ENCODE data around the gene NCOA5. TPM values are rescaled to one million over a fixed set of nuclear protein-coding genes. Genes with fewer than 3 reads are reported as not detected.

The NCOA5 gene
- total and polyA plus RNA-seq, 10 of the 15 experiments (the other 5 are each of a cell fraction or from before 2014, with no cell fraction given), result 7.7 to 38.1 (median 30.1) TPM

DNA sequence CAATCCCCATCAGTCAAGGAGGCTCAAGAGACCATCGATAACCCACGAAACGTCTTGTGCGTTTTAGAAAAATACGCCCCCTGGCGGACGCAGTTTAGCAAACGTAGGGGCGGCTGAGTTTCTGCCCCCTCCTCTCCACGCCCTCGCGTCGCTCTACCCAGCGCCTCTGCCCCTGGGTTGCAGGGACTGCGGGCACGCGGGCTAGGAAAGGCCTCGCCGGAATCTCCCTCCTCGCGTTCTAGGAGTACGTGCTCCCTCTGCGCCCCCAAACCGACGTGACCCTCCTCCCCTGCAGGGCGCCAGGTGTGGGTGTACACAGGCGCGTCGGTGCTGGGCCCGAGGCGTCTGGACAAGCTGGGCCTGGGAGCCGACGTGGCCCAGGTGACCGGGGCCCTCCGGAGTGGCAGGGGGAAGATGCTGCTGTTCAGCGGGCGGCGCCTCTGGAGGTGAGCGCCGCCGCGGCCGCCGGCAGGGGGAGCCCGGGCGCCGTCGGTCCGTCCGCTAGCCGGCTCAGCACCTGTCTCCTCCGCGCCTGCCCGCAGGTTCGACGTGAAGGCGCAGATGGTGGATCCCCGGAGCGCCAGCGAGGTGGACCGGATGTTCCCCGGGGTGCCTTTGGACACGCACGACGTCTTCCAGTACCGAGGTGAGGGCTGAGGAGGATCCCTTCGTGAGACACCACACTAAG is 75.8 kb downstream of the NCOA5 start:
- no peaks in the 10 kb centered on the region for H3K36me3 ChIP-seq (ENCODE audit: control insufficient read depth in 2 of 2, insufficient read depth in 2 of 2, low read length in 1 of 2)
- DNase-seq (ENCODE audit: low read depth, low spot score) (no peak), FAIRE-seq (peak; percentile 57), ATAC-seq (peak; percentile 94)
- BruUV-seq (replicated peaks), result no TSS peak
- H3K27me3 ChIP-seq (replicated peaks in 1 of 2; ENCODE audit: control insufficient read depth in 2 of 2, insufficient read depth in 2 of 2, low read length in 1 of 2), result peaks cover 11 to 12% of the 10 kb centered on the region in 2 experiments; a peak in 3 of 4 replicates
- no peak overlapping the region for H3K4me3 ChIP-seq
- no peaks in the 10 kb centered on the region for H4K20me1 ChIP-seq (ENCODE audit: control insufficient read depth, insufficient read depth)
- intact Hi-C loops (cut with micrococcal nuclease; ENCODE audit: unreplicated experiment), result loop anchor here (1.0 to 5.0 kb wide), 4 partner anchors 27 to 335 kb away; partner anchors contain the start of gene ZNF335
- 3% methylated on average over 64 of the region's 67 CpGs for WGBS (ENCODE audit: insufficient coverage, insufficient replicate concordance, low lambda C conversion rate, missing lambda C conversion rate)
- in situ Hi-C loops (cut with MboI), result no loop called here
- ChIA-PET POLR2A (interaction anchor here (0.7 kb wide), 1 partner anchor 105 kb away, joined by 6 read pairs; no protein-coding TSS in a partner anchor), RAD21 (ENCODE audit: unreplicated experiment) (interaction anchor here (0.7 to 6.6 kb wide), 16 partner anchors 9 to 424 kb away, joined by 3 to 66 read pairs (median 4); partner anchors contain the start of gene PCIF1), CTCF (interaction anchor here (0.6 to 11.5 kb wide), 45 partner anchors 8 to 549 kb away, joined by 3 to 190 read pairs (median 5); partner anchors contain the start of gene PCIF1), SMC1A (ENCODE audit: uncharacterized antibody, unreplicated experiment) (interaction anchor here (0.6 to 2.0 kb wide), 17 partner anchors 12 to 472 kb away, joined by 3 to 12 read pairs (median 4); partner anchors contain the start of gene ZNF335)
- peak overlapping the region; percentile 3; the same call in 1 of the 2 replicates for H3K4me2 ChIP-seq (ENCODE audit: control insufficient read depth, insufficient read depth)
- peaks cover 10% of the 10 kb centered on the region for H3K4me1 ChIP-seq (ENCODE audit: control insufficient read depth, insufficient read depth, low read length)
- no peak overlapping the region for H3K9ac ChIP-seq (ENCODE audit: control insufficient read depth, insufficient read depth, low read length)
- no peaks in the 10 kb centered on the region for H3K79me2 ChIP-seq (ENCODE audit: control insufficient read depth, insufficient read depth, low read length)
- H3K27ac ChIP-seq (ENCODE audit: control insufficient read depth, insufficient read depth), result no peak overlapping the region
- H3K9me3 ChIP-seq (replicated peaks; ENCODE audit: control insufficient read depth, insufficient read depth, low read length), result no peaks in the 10 kb centered on the region; the same call in 2 of the 3 replicates
- H2AFZ ChIP-seq (ENCODE audit: control insufficient read depth, low read depth, low read length), result no peak overlapping the region; the same call in 1 of the 2 replicates
- TF ChIP-seq, protein P1, sequence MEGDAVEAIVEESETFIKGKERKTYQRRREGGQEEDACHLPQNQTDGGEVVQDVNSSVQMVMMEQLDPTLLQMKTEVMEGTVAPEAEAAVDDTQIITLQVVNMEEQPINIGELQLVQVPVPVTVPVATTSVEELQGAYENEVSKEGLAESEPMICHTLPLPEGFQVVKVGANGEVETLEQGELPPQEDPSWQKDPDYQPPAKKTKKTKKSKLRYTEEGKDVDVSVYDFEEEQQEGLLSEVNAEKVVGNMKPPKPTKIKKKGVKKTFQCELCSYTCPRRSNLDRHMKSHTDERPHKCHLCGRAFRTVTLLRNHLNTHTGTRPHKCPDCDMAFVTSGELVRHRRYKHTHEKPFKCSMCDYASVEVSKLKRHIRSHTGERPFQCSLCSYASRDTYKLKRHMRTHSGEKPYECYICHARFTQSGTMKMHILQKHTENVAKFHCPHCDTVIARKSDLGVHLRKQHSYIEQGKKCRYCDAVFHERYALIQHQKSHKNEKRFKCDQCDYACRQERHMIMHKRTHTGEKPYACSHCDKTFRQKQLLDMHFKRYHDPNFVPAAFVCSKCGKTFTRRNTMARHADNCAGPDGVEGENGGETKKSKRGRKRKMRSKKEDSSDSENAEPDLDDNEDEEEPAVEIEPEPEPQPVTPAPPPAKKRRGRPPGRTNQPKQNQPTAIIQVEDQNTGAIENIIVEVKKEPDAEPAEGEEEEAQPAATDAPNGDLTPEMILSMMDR (IDR thresholded peaks at IDR 0.05 in 2 of 3, conservative IDR thresholded peaks at IDR 0.05 in 1 of 3; ENCODE audit: control insufficient read depth in 2 of 3, extremely low read depth in 1 of 3, insufficient read depth in 1 of 3, low read depth in 3 of 3, low read length in 3 of 3), result peak; percentile 60 to 83 (median 63)
- TF ChIP-seq BHLHE40 (IDR thresholded peaks at IDR 0.05; ENCODE audit: borderline replicate concordance in 1 of 2, low read depth in 2 of 2, low read length in 1 of 2) (peak in 1 of 2 experiments; percentile 58; a peak in 2 of 4 replicates), PRDM15 (CRISPR knock-in tag; IDR thresholded peaks at IDR 0.05) (no peak), LARP7 (IDR thresholded peaks at IDR 0.05) (peak; percentile 80), SMC3 (IDR thresholded peaks at IDR 0.05; ENCODE audit: borderline replicate concordance, low read length) (peak; percentile 58), SMARCA5 (IDR thresholded peaks at IDR 0.05) (peak; percentile 74; the same call in 1 of the 2 replicates), MEF2B (IDR thresholded peaks at IDR 0.05; ENCODE audit: partially characterized antibody, poor library complexity, severe bottlenecking) (peak; percentile 22), FOXM1 (IDR thresholded peaks at IDR 0.05; ENCODE audit: low read depth, low read length) (peak; percentile 10; the same call in 1 of the 2 replicates), IKZF1 (conservative IDR thresholded peaks at IDR 0.05) (peak; percentile 91), RB1 (IDR thresholded peaks at IDR 0.05; ENCODE audit: borderline replicate concordance) (peak; percentile 32; the same call in 1 of the 2 replicates), RAD21 (IDR thresholded peaks at IDR 0.05; ENCODE audit: insufficient read depth, low read depth, low read length) (peak; percentile 51), HSF1 (IDR thresholded peaks at IDR 0.05; ENCODE audit: low read depth, low read length) (no peak)
- TF ChIP-seq, protein P2, sequence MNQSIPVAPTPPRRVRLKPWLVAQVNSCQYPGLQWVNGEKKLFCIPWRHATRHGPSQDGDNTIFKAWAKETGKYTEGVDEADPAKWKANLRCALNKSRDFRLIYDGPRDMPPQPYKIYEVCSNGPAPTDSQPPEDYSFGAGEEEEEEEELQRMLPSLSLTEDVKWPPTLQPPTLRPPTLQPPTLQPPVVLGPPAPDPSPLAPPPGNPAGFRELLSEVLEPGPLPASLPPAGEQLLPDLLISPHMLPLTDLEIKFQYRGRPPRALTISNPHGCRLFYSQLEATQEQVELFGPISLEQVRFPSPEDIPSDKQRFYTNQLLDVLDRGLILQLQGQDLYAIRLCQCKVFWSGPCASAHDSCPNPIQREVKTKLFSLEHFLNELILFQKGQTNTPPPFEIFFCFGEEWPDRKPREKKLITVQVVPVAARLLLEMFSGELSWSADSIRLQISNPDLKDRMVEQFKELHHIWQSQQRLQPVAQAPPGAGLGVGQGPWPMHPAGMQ (IDR thresholded peaks at IDR 0.05; ENCODE audit: borderline replicate concordance), result no peak

Measured in GM12878 (cell line).